ENCODE results near the gene KRTAP10-4. TPM values are rescaled to one million over a fixed set of nuclear protein-coding genes. Genes with fewer than 3 reads are reported as not detected.
"Not testable (repeated sequence)": the region's sequence is repeated elsewhere in the genome, so short reads cannot be mapped to it uniquely, and the experiment has no call there.

Gene KRTAP10-4
- total RNA-seq, 1 donor, result not detected

GRCh38 chr21:44547656-44548331, 25.7 kb upstream of the KRTAP10-4 start:
- no peak for DNase-seq (ENCODE audit: low read depth)
- TF ChIP-seq CTCF (IDR thresholded peaks at IDR 0.05; ENCODE audit: insufficient read depth, low read depth, low read length), result no peak
- H3K4me3 ChIP-seq (ENCODE audit: low read depth, low read length), result no peak overlapping the region

GRCh38 chr21:44548381-44548780, 25.1 kb upstream of the KRTAP10-4 start:
- no peak overlapping the region for H3K4me3 ChIP-seq (ENCODE audit: low read depth, low read length)
- no peak for DNase-seq (ENCODE audit: low read depth)
- no peak for TF ChIP-seq CTCF (IDR thresholded peaks at IDR 0.05; ENCODE audit: insufficient read depth, low read depth, low read length)

GRCh38 chr21:44548922-44549321, 24.6 kb upstream of the KRTAP10-4 start:
- no peak for TF ChIP-seq CTCF (IDR thresholded peaks at IDR 0.05; ENCODE audit: insufficient read depth, low read depth, low read length)
- no peak overlapping the region for H3K4me3 ChIP-seq (ENCODE audit: low read depth, low read length)
- DNase-seq (ENCODE audit: low read depth), result no peak

- no peak overlapping the region for H3K4me3 ChIP-seq (ENCODE audit: low read depth, low read length)
- no peak for DNase-seq (ENCODE audit: low read depth)
- TF ChIP-seq CTCF (IDR thresholded peaks at IDR 0.05; ENCODE audit: insufficient read depth, low read depth, low read length), result no peak
These were observed 23.9 kb upstream of the KRTAP10-4 start for GRCh38 chr21:44549525-44550211.

GRCh38 chr21:44550285-44550684, 23.2 kb upstream of the KRTAP10-4 start:
- H3K4me3 ChIP-seq (ENCODE audit: low read depth, low read length); DNase-seq (ENCODE audit: low read depth): not testable (repeated sequence)

GRCh38 chr21:44550807-44551206, 22.7 kb upstream of the KRTAP10-4 start:
- no peak for DNase-seq (ENCODE audit: low read depth)
- no peak overlapping the region for H3K4me3 ChIP-seq (ENCODE audit: low read depth, low read length)
- no peak for TF ChIP-seq CTCF (IDR thresholded peaks at IDR 0.05; ENCODE audit: insufficient read depth, low read depth, low read length)

GRCh38 chr21:44551340-44551961, 22.1 kb upstream of the KRTAP10-4 start, which contains the start of gene KRTAP10-2:
Gene KRTAP10-2 (minus strand): TSS chr21:44551505. CDS start chr21:44551458, 47 bp downstream.
- DNase-seq (ENCODE audit: low read depth), result no peak
- H3K4me3 ChIP-seq (ENCODE audit: low read depth, low read length), result no peak within 1 kb of the TSS
- no peak for TF ChIP-seq CTCF (IDR thresholded peaks at IDR 0.05; ENCODE audit: insufficient read depth, low read depth, low read length)
